ENCODE results near the gene NDST4.

Gene NDST4

GRCh38 chr4:114900934-114901333 lies 212.5 kb downstream of the NDST4 start:
- ChIA-PET CTCF (interaction anchor here (0.7 kb wide), 1 partner anchor 9 kb away, joined by 6 read pairs; no protein-coding TSS in a partner anchor), POLR2A (ENCODE audit: low non-redundant PET) (no interaction called here)
- no peak overlapping the region for H3K27ac ChIP-seq
- DNase-seq (ENCODE audit: low spot score), result no peak
- TF ChIP-seq, protein P1, sequence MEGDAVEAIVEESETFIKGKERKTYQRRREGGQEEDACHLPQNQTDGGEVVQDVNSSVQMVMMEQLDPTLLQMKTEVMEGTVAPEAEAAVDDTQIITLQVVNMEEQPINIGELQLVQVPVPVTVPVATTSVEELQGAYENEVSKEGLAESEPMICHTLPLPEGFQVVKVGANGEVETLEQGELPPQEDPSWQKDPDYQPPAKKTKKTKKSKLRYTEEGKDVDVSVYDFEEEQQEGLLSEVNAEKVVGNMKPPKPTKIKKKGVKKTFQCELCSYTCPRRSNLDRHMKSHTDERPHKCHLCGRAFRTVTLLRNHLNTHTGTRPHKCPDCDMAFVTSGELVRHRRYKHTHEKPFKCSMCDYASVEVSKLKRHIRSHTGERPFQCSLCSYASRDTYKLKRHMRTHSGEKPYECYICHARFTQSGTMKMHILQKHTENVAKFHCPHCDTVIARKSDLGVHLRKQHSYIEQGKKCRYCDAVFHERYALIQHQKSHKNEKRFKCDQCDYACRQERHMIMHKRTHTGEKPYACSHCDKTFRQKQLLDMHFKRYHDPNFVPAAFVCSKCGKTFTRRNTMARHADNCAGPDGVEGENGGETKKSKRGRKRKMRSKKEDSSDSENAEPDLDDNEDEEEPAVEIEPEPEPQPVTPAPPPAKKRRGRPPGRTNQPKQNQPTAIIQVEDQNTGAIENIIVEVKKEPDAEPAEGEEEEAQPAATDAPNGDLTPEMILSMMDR (conservative IDR thresholded peaks at IDR 0.05; ENCODE audit: low read depth), result no peak

- ChIA-PET CTCF (no interaction called here), POLR2A (ENCODE audit: low non-redundant PET) (no interaction called here)
- DNase-seq (ENCODE audit: low spot score), result no peak
- TF ChIP-seq, protein P1 (conservative IDR thresholded peaks at IDR 0.05; ENCODE audit: low read depth), result no peak
- H3K27ac ChIP-seq, result no peak overlapping the region
These were observed 222.6 kb downstream of the NDST4 start for GRCh38 chr4:114890773-114891172.

GRCh38 chr4:114886761-114887160 lies 226.7 kb downstream of the NDST4 start:
- POLR2A ChIA-PET (ENCODE audit: low non-redundant PET), result no interaction called here
- CTCF ChIA-PET, result interaction anchor here (0.7 kb wide), 1 partner anchor 248 kb away, joined by 5 read pairs; no protein-coding TSS in a partner anchor

GRCh38 chr4:114883641-114884040 lies 229.8 kb downstream of the NDST4 start:
- ChIA-PET POLR2A (ENCODE audit: low non-redundant PET) (no interaction called here), CTCF (no interaction called here)
- no peak for DNase-seq (ENCODE audit: low spot score)
- TF ChIP-seq, protein P1 (conservative IDR thresholded peaks at IDR 0.05; ENCODE audit: low read depth), result no peak
- no peak overlapping the region for H3K27ac ChIP-seq

More at GRCh38 chr4:114886761-114887160, 226.7 kb downstream of the NDST4 start:
- DNase-seq (ENCODE audit: low spot score), result no peak
- H3K27ac ChIP-seq, result no peak overlapping the region
- TF ChIP-seq, protein P1 (conservative IDR thresholded peaks at IDR 0.05; ENCODE audit: low read depth), result no peak

GRCh38 chr4:114879916-114880669 lies 233.3 kb downstream of the NDST4 start:
- no peak for DNase-seq (ENCODE audit: low spot score)
- TF ChIP-seq, protein P1 (conservative IDR thresholded peaks at IDR 0.05; ENCODE audit: low read depth), result no peak
- ChIA-PET CTCF (no interaction called here), POLR2A (ENCODE audit: low non-redundant PET) (no interaction called here)
- no peak overlapping the region for H3K27ac ChIP-seq

GRCh38 chr4:114875630-114876029 lies 237.8 kb downstream of the NDST4 start:
- TF ChIP-seq, protein P1 (conservative IDR thresholded peaks at IDR 0.05; ENCODE audit: low read depth), result no peak
- DNase-seq (ENCODE audit: low spot score), result no peak
- ChIA-PET POLR2A (ENCODE audit: low non-redundant PET) (no interaction called here), CTCF (interaction anchor here (0.7 kb wide), 1 partner anchor 49 kb away, joined by 3 read pairs; no protein-coding TSS in a partner anchor)
- no peak overlapping the region for H3K27ac ChIP-seq
